ENCODE measurements around the gene TMEM89. TPM values are rescaled to one million over a fixed set of nuclear protein-coding genes. Genes with fewer than 3 reads are reported as not detected.

Gene TMEM89
- polyA plus RNA-seq, 1 donor (not counting 4 experiments of a cell fraction or from before 2014, with no cell fraction given) = not detected

DNA sequence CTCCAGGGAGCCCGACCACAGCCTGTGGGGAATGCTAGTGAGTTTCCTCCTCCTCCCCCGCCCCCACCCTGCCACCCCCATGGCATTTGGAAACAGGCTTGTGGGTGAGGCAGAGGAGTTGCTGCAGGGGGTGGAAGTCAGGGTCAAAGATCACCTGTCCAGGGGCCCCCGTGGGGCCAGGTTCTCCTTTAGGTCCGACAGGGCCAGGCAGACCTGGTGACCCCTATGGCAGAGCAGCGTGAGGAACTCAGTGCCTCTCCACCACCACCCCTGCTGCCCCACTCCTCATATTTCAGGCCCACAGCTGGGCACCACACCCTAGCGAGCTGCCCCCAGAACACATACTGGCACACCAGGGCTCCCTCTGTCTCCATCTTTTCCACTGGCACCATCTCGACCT lies 49.1 kb downstream of the TMEM89 start:
- DNase-seq (ENCODE audit: low read depth, low spot score) (no peak), FAIRE-seq (no peak)
- H3K79me2 ChIP-seq (ENCODE audit: control insufficient read depth, insufficient read depth, low read length) = peaks cover 19% of the 10 kb centered on the region
- no peak overlapping the region for H2AFZ ChIP-seq (ENCODE audit: control insufficient read depth, low read length)
- H3K27ac ChIP-seq (ENCODE audit: control insufficient read depth, insufficient read depth, low read length) = no peak overlapping the region
- no peak overlapping the region for H3K9ac ChIP-seq (ENCODE audit: control insufficient read depth, extremely low read depth, insufficient read depth, low read length)
- no peaks in the 10 kb centered on the region for H3K4me1 ChIP-seq (ENCODE audit: control insufficient read depth, extremely low read depth, insufficient read depth, low read length)
- no peaks in the 10 kb centered on the region for H3K27me3 ChIP-seq (ENCODE audit: control insufficient read depth, extremely low read depth, insufficient read depth, low read length)
- dilution Hi-C loops (cut with MboI; ENCODE audit: extremely low pct_ligation_motif_present, low sequenced_read_pairs) = no loop called here
- no peak overlapping the region for H3K4me3 ChIP-seq (ENCODE audit: control insufficient read depth in 2 of 3, extremely low read depth in 1 of 3, insufficient read depth in 2 of 3, low read depth in 1 of 3, low read length in 3 of 3)
- H4K20me1 ChIP-seq (ENCODE audit: control insufficient read depth, extremely low read depth, insufficient read depth, low read length) = peaks cover 13% of the 10 kb centered on the region
- peaks cover 72 to 73% of the 10 kb centered on the region in 2 experiments for H3K36me3 ChIP-seq (ENCODE audit: control insufficient read depth in 2 of 2, extremely low read depth in 1 of 2, insufficient read depth in 2 of 2, low read length in 2 of 2)
- no peaks in the 10 kb centered on the region for H3K9me3 ChIP-seq (ENCODE audit: control insufficient read depth, low read depth, low read length)
- no peaks in the 10 kb centered on the region for H3K9me1 ChIP-seq (ENCODE audit: control insufficient read depth, extremely low read depth, insufficient read depth, low read length)
- TF ChIP-seq EZH2 (IDR thresholded peaks at IDR 0.05; ENCODE audit: low read length) = no peak
- TF ChIP-seq, protein P1, sequence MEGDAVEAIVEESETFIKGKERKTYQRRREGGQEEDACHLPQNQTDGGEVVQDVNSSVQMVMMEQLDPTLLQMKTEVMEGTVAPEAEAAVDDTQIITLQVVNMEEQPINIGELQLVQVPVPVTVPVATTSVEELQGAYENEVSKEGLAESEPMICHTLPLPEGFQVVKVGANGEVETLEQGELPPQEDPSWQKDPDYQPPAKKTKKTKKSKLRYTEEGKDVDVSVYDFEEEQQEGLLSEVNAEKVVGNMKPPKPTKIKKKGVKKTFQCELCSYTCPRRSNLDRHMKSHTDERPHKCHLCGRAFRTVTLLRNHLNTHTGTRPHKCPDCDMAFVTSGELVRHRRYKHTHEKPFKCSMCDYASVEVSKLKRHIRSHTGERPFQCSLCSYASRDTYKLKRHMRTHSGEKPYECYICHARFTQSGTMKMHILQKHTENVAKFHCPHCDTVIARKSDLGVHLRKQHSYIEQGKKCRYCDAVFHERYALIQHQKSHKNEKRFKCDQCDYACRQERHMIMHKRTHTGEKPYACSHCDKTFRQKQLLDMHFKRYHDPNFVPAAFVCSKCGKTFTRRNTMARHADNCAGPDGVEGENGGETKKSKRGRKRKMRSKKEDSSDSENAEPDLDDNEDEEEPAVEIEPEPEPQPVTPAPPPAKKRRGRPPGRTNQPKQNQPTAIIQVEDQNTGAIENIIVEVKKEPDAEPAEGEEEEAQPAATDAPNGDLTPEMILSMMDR (optimal IDR thresholded peaks at IDR 0.05 in 1 of 3, IDR thresholded peaks at IDR 0.05 in 1 of 3, conservative IDR thresholded peaks at IDR 0.05 in 1 of 3; ENCODE audit: extremely low read depth in 1 of 3, insufficient read depth in 2 of 3, low read length in 3 of 3) = no peak
- no peak overlapping the region for H3K4me2 ChIP-seq (ENCODE audit: control insufficient read depth, extremely low read depth, insufficient read depth, low read depth, low read length)

DNA sequence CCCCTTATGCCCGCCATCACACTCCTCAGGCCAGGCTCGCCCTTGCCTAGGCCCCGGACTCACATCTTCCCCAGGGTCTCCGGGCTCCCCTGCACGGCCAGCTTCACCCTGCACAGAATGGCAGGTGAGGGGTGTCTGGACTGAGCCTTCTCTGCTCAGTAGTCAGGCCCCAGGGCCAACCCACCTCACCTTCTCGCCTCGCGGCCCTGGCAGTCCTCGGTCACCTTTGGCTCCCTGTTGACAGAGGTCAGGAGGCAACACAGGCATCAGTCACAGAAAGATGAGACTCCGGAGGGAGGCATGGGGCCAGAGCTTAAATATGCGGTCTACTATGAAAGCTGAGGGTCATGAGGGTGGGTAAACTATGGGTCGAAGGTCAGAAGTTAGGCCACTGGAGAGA lies 49.6 kb downstream of the TMEM89 start:
- FAIRE-seq (no peak), DNase-seq (ENCODE audit: low read depth, low spot score) (no peak)
- Histone ChIP-seq H3K36me3 (ENCODE audit: control insufficient read depth in 2 of 2, extremely low read depth in 1 of 2, insufficient read depth in 2 of 2, low read length in 2 of 2) (peaks cover 69 to 73% of the 10 kb centered on the region in 2 experiments), H3K9me1 (ENCODE audit: control insufficient read depth, extremely low read depth, insufficient read depth, low read length) (peaks cover 3% of the 10 kb centered on the region), H3K27me3 (ENCODE audit: control insufficient read depth, extremely low read depth, insufficient read depth, low read length) (no peaks in the 10 kb centered on the region), H4K20me1 (ENCODE audit: control insufficient read depth, extremely low read depth, insufficient read depth, low read length) (peaks cover 13% of the 10 kb centered on the region), H2AFZ (ENCODE audit: control insufficient read depth, low read length) (no peak overlapping the region), H3K27ac (ENCODE audit: control insufficient read depth, insufficient read depth, low read length) (no peak overlapping the region), H3K4me3 (ENCODE audit: control insufficient read depth in 2 of 3, extremely low read depth in 1 of 3, insufficient read depth in 2 of 3, low read depth in 1 of 3, low read length in 3 of 3) (no peak overlapping the region), H3K9ac (ENCODE audit: control insufficient read depth, extremely low read depth, insufficient read depth, low read length) (no peak overlapping the region), H3K4me1 (ENCODE audit: control insufficient read depth, extremely low read depth, insufficient read depth, low read length) (peaks cover 5% of the 10 kb centered on the region), H3K79me2 (ENCODE audit: control insufficient read depth, insufficient read depth, low read length) (peaks cover 14% of the 10 kb centered on the region), H3K4me2 (ENCODE audit: control insufficient read depth, extremely low read depth, insufficient read depth, low read depth, low read length) (no peak overlapping the region), H3K9me3 (ENCODE audit: control insufficient read depth, low read depth, low read length) (no peaks in the 10 kb centered on the region)
- TF ChIP-seq, protein P1 (optimal IDR thresholded peaks at IDR 0.05 in 1 of 3, IDR thresholded peaks at IDR 0.05 in 1 of 3, conservative IDR thresholded peaks at IDR 0.05 in 1 of 3; ENCODE audit: extremely low read depth in 1 of 3, insufficient read depth in 2 of 3, low read length in 3 of 3) = no peak
- TF ChIP-seq EZH2 (IDR thresholded peaks at IDR 0.05; ENCODE audit: low read length) = no peak
- dilution Hi-C loops (cut with MboI; ENCODE audit: extremely low pct_ligation_motif_present, low sequenced_read_pairs) = no loop called here

Other genes with a start within 250 kb of the TMEM89 start
- gene FBXW12, start 249.6 kb downstream of the TMEM89 start, polyA plus RNA-seq = not detected in 3 replicates
- gene PLXNB1, start 191.7 kb downstream of the TMEM89 start, polyA plus RNA-seq = 67.5 to 124 TPM (median 83.0 TPM) in 3 replicates
- 27.9 to 28.8 TPM (median 28.4 TPM) in 3 replicates for gene CCDC51, start 181.7 kb downstream of the TMEM89 start, polyA plus RNA-seq
- gene TMA7, start 181.5 kb downstream of the TMEM89 start, polyA plus RNA-seq = 190 to 418 TPM (median 306 TPM) in 3 replicates
- 8.6 to 9.7 TPM (median 9.1 TPM) in 3 replicates for gene ATRIP, start 175.0 kb downstream of the TMEM89 start, polyA plus RNA-seq
- gene SHISA5, start 117.6 kb downstream of the TMEM89 start, polyA plus RNA-seq = 94.4 to 159 TPM (median 95.5 TPM) in 3 replicates
- gene PFKFB4, start 65.0 kb downstream of the TMEM89 start, polyA plus RNA-seq = 15.1 to 22.0 TPM (median 16.2 TPM) in 3 replicates
- 5.7 to 10.0 TPM (median 6.3 TPM) in 3 replicates for gene UCN2, start 58.0 kb downstream of the TMEM89 start, polyA plus RNA-seq
- gene COL7A1, start 26.4 kb downstream of the TMEM89 start, polyA plus RNA-seq = 59.4 to 91.3 TPM (median 74.4 TPM) in 3 replicates
- 417 to 473 TPM (median 440 TPM) in 3 replicates for gene UQCRC1, start 12.1 kb downstream of the TMEM89 start, polyA plus RNA-seq
- 24.9 to 35.7 TPM (median 34.5 TPM) in 3 replicates for gene SLC26A6, start 13.7 kb upstream of the TMEM89 start, polyA plus RNA-seq
- 0.25 to 0.53 TPM (median 0.31 TPM) in 3 replicates for gene CELSR3, start 41.1 kb upstream of the TMEM89 start, polyA plus RNA-seq
- gene NCKIPSD, start 64.1 kb upstream of the TMEM89 start, polyA plus RNA-seq = 9.8 to 15.8 TPM (median 10.5 TPM) in 3 replicates
- 94.3 to 124 TPM (median 110 TPM) in 3 replicates for gene IP6K2, start 95.5 kb upstream of the TMEM89 start, polyA plus RNA-seq
- gene PRKAR2A, start 226.1 kb upstream of the TMEM89 start, polyA plus RNA-seq = 18.6 to 23.6 TPM (median 23.2 TPM) in 3 replicates